IMR-90 (cell line): Measurements from ENCODE around the gene SPZ1. TPM values are rescaled to one million over a fixed set of nuclear protein-coding genes. Genes with fewer than 3 reads are reported as not detected.

ENCODE experiments used
- ATAC-seq: fragments of 200-7000 bp; cut with Tn5 transposase; 2 replicates; pipeline ENCODE4 v1.9.1; 2020; ENCODE audit warnings: low read depth, mild to moderate bottlenecking, moderate library complexity
- BruUV-seq: library from RNA; stranded (reverse); fragments of 400-500 nt; replicated peaks from 2 replicates; lab custom pipeline; 2021; lab: Mats Ljungman, UMichigan
- CTCF ChIA-PET: fragments of 300-600 bp; formaldehyde crosslinking; extraction: SDS; loops from one replicate; lab custom pipeline; 2021; ENCODE audit warnings: antibody characterized with exemption; lab: Yijun Ruan, JAX
- POLR2A ChIA-PET: fragments of 300-600 bp; sonication (Branson Sonifier 250); formaldehyde crosslinking; loops from one replicate; lab custom pipeline; 2022; ENCODE audit warnings: antibody characterized with exemption; ENCODE audit not compliant: unreplicated experiment; lab: Charles Lee
- DNase-seq: peaks from one replicate; pipeline ENCODE4 v3.0.0; 2013
- H2AFZ ChIP-seq: replicated peaks from 2 replicates; pipeline ENCODE3; 2013; ENCODE audit warnings: low read length, mild to moderate bottlenecking; ENCODE audit not compliant: poor library complexity
- H2AK5ac ChIP-seq: 2 replicates; pipeline ENCODE4 v1.6.1; 2013; ENCODE audit warnings: low read depth, low read length, inconsistent platforms
- H2AK9ac ChIP-seq: replicated peaks from 2 replicates; pipeline ENCODE3; 2013; ENCODE audit warnings: mild to moderate bottlenecking, low read depth, low read length, moderate library complexity; ENCODE audit not compliant: poor library complexity
- H2BK120ac ChIP-seq: 2 replicates; pipeline ENCODE4 v1.6.1; 2013; ENCODE audit warnings: low read depth, low read length, inconsistent platforms
- H2BK15ac ChIP-seq: 3 replicates; pipeline ENCODE4 v1.6.1; 2013; ENCODE audit warnings: low read depth, low read length, inconsistent platforms
- H2BK20ac ChIP-seq: 2 replicates; pipeline ENCODE4 v1.6.1; 2013; ENCODE audit warnings: low read depth, mild to moderate bottlenecking, inconsistent platforms, low read length, moderate library complexity
- H2BK5ac ChIP-seq: 2 replicates; pipeline ENCODE4 v1.6.1; 2013; ENCODE audit warnings: mild to moderate bottlenecking, low read depth, low read length, inconsistent platforms; ENCODE audit not compliant: poor library complexity, severe bottlenecking
- H3K14ac ChIP-seq: replicated peaks from 2 replicates; pipeline ENCODE4 v1.6.1; 2013; ENCODE audit warnings: low read depth, low read length, inconsistent platforms
- H3K18ac ChIP-seq: 2 replicates; pipeline ENCODE4 v1.6.1; 2013; ENCODE audit warnings: low read depth, low read length, control low read depth
- H3K23ac ChIP-seq: 2 replicates; pipeline ENCODE4 v1.6.1; 2013; ENCODE audit warnings: low read depth, low read length, inconsistent platforms
- H3K27ac ChIP-seq: 2 replicates; pipeline ENCODE4 v1.5.1; 2013; ENCODE audit warnings: mild to moderate bottlenecking, control low read depth, low read length; ENCODE audit not compliant: insufficient read depth
- H3K27me3 ChIP-seq: 2 replicates; pipeline ENCODE4 v1.6.1; 2013; ENCODE audit warnings: low read length; ENCODE audit not compliant: control insufficient read depth, insufficient read depth
- H3K36me3 ChIP-seq: 2 replicates; pipeline ENCODE4 v1.6.1; 2013; ENCODE audit warnings: low read length, mixed read lengths; ENCODE audit not compliant: control insufficient read depth, insufficient read depth
- H3K4ac ChIP-seq: 2 replicates; pipeline ENCODE4 v1.6.1; 2013; ENCODE audit warnings: low read depth, low read length, inconsistent platforms
- H3K4me1 ChIP-seq: 2 replicates; pipeline ENCODE4 v1.6.1; 2013; ENCODE audit warnings: low read length, mixed read lengths; ENCODE audit not compliant: control insufficient read depth, insufficient read depth
- H3K4me2 ChIP-seq: 2 replicates; pipeline ENCODE4 v1.6.1; 2013; ENCODE audit warnings: low read depth, mild to moderate bottlenecking, control low read depth, low read length, moderate library complexity
- H3K4me3 ChIP-seq: 2 replicates; pipeline ENCODE4 v1.5.1; 2013; ENCODE audit warnings: low read depth, mild to moderate bottlenecking, control low read depth, low read length, moderate library complexity; ENCODE audit not compliant: insufficient read depth
- H3K56ac ChIP-seq: 2 replicates; pipeline ENCODE4 v1.6.1; 2013; ENCODE audit warnings: low read length, inconsistent platforms; ENCODE audit not compliant: insufficient read depth; ENCODE audit errors: extremely low read depth
- H3K79me1 ChIP-seq, 2 experiments: 2 replicates each; pipeline ENCODE4 v1.6.1; 2013; ENCODE audit warnings: low read length in 2 of 2, inconsistent platforms in 1 of 2, low read depth in 1 of 2
- H3K9ac ChIP-seq: 2 replicates; pipeline ENCODE4 v1.6.1; 2013; ENCODE audit warnings: low read depth, low read length, control low read depth
- H3K9me1 ChIP-seq: 2 replicates; pipeline ENCODE4 v1.6.1; 2013; ENCODE audit warnings: low read length, inconsistent platforms; ENCODE audit not compliant: insufficient read depth
- H3K9me3 ChIP-seq: 2 replicates; pipeline ENCODE4 v1.6.1; 2013; ENCODE audit warnings: low read length; ENCODE audit not compliant: control insufficient read depth, insufficient read depth
- H4K20me1 ChIP-seq: 2 replicates; pipeline ENCODE4 v1.6.1; 2013; ENCODE audit warnings: low read length, inconsistent platforms; ENCODE audit not compliant: insufficient read depth
- H4K5ac ChIP-seq: 2 replicates; pipeline ENCODE4 v1.6.1; 2013; ENCODE audit warnings: mild to moderate bottlenecking, low read depth, low read length, control low read depth
- H4K8ac ChIP-seq, 2 experiments: 2 replicates each; pipeline ENCODE4 v1.6.1; 2013; ENCODE audit warnings: low read depth in 2 of 2, low read length in 2 of 2, control low read depth in 1 of 2, inconsistent platforms in 1 of 2
- H4K91ac ChIP-seq: 2 replicates; pipeline ENCODE4 v1.6.1; 2013; ENCODE audit warnings: low read depth, low read length, inconsistent platforms; ENCODE audit not compliant: insufficient read depth
- BHLHE40 ChIP-seq: fragments of 150-350 bp; IDR thresholded peaks from 2 replicates; pipeline ENCODE4 v1.6.1; 2016; ENCODE audit warnings: mild to moderate bottlenecking, low read depth, low read length
- CEBPB ChIP-seq: IDR thresholded peaks from 2 replicates; pipeline ENCODE4 v1.6.1; 2012; ENCODE audit warnings: low read depth, low read length, improper control_type of control experiment
- CHD1 ChIP-seq: IDR thresholded peaks from 2 replicates; pipeline ENCODE4 v1.6.1; 2012; ENCODE audit warnings: low read depth, low read length, improper control_type of control experiment
- FOS ChIP-seq: fragments of 150-350 bp; IDR thresholded peaks from 2 replicates; pipeline ENCODE4 v1.6.1; 2016; ENCODE audit warnings: low read depth, low read length
- MAFK ChIP-seq: IDR thresholded peaks from 2 replicates; pipeline ENCODE4 v1.6.1; 2012; ENCODE audit warnings: low read depth, low read length, improper control_type of control experiment
- MAZ ChIP-seq: IDR thresholded peaks from 2 replicates; pipeline ENCODE4 v1.6.1; 2012; ENCODE audit warnings: low read depth, mild to moderate bottlenecking, low read length, improper control_type of control experiment, moderate library complexity, borderline replicate concordance
- MXI1 ChIP-seq: IDR thresholded peaks from 2 replicates; pipeline ENCODE4 v1.6.1; 2012; ENCODE audit warnings: low read depth, mild to moderate bottlenecking, low read length, moderate library complexity, borderline replicate concordance
- NFE2L2 ChIP-seq: fragments of 150-350 bp; IDR thresholded peaks from 2 replicates; pipeline ENCODE4 v1.6.1; 2016; ENCODE audit warnings: low read depth, mild to moderate bottlenecking, low read length
- POLR2A ChIP-seq: IDR thresholded peaks from 2 replicates; pipeline ENCODE4 v1.6.1; 2012; ENCODE audit warnings: mild to moderate bottlenecking, low read depth, low read length
- RAD21 ChIP-seq: IDR thresholded peaks from 2 replicates; pipeline ENCODE4 v1.6.1; 2012; ENCODE audit warnings: low read length, improper control_type of control experiment
- RCOR1 ChIP-seq: IDR thresholded peaks from 2 replicates; pipeline ENCODE4 v1.6.1; 2012; ENCODE audit warnings: mild to moderate bottlenecking, low read length, improper control_type of control experiment; ENCODE audit not compliant: insufficient replicate concordance
- RFX5 ChIP-seq: IDR thresholded peaks from 2 replicates; pipeline ENCODE4 v1.8.0; 2012; ENCODE audit warnings: low read depth, mild to moderate bottlenecking, low read length, moderate library complexity
- SMC3 ChIP-seq: fragments of 150-350 bp; IDR thresholded peaks from 2 replicates; pipeline ENCODE4 v1.6.1; 2016; ENCODE audit warnings: low read depth, mild to moderate bottlenecking, antibody characterized with exemption, low read length, moderate library complexity
- WGBS, 2 experiments: methylation state at CpG; one replicate each; pipeline versions ENCODE4 v1.1.5 to v1.1.7; 2013; ENCODE audit warnings: missing lambda C conversion rate in 2 of 2; ENCODE audit not compliant: insufficient read length in 1 of 2; ENCODE audit errors: extremely low coverage in 2 of 2; 5-methylcytosine and 5-hydroxymethylcytosine counted together
- dilution Hi-C: fragments of 300-500 bp; cut with HindIII; formaldehyde crosslinking; loops from one replicate; pipeline ENCODE4 v1.14.3; 2018; ENCODE audit warnings: low sequenced_read_pairs; ENCODE audit not compliant: unreplicated experiment
- in situ Hi-C: fragments of 300-500 bp; cut with MboI; formaldehyde crosslinking; loops from 3 replicates; pipeline ENCODE4 v1.14.3; 2019; ENCODE audit warnings: low sequenced_read_pairs, inconsistent platforms, mixed read lengths
- intact Hi-C: fragments of 100-400 bp; cut with micrococcal nuclease; formaldehyde crosslinking; loops from 2 replicates; pipeline ENCODE4 v1.10.0; 2022
- polyA plus RNA-seq, 3 experiments: library from polyadenylated mRNA; depleted of rRNA; stranded (reverse); fragments of >200 nt; gene quantifications; 2 replicates each; pipeline ENCODE4 v1.2.3, GENCODE V29; 2012; ENCODE audit warnings: low replicate concordance in 1 of 3
- total RNA-seq: library from RNA; depleted of rRNA; stranded (reverse); fragments of >200 nt; gene quantifications from 2 replicates; pipeline ENCODE4 v1.2.3, GENCODE V29; 2012
- TF ChIP-seq, protein P1 (sequence below): conservative IDR thresholded peaks from 2 replicates; pipeline ENCODE4 v1.5.1; 2012; ENCODE audit warnings: mild to moderate bottlenecking, low read depth, low read length, improper control_type of control experiment
- TF ChIP-seq, protein P2 (sequence below): fragments of 150-350 bp; IDR thresholded peaks from 2 replicates; pipeline ENCODE4 v1.6.1; 2017; ENCODE audit warnings: mild to moderate bottlenecking, antibody characterized with exemption, low read length, low read depth
- TF ChIP-seq, protein P3 (sequence below): fragments of 150-350 bp; IDR thresholded peaks from 2 replicates; pipeline ENCODE4 v1.6.1; 2016; ENCODE audit warnings: low read depth, mild to moderate bottlenecking, low read length, moderate library complexity, borderline replicate concordance

Gene SPZ1
- total and polyA plus RNA-seq, 2 of the 4 experiments (the other 2 are of a cell fraction): not detected

DNA sequence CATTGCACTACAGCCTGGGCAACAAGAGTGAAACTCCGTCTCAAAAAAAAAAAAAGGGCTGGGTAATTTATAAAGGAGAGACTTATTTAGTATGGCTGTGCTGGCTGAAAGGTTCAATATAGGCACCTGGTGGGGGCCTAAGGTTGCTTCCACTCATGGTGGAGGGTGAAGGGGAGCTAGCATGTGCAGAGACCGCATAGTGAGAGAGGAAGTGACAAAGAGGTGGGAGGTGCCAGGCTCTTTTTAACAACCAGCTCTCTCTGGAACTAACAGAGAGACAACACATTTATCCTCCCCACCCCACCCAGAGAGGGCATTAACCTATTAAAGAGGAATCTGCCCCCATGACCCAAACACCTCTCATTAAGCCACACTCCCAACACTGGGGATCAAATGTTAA, 35.1 kb upstream of the SPZ1 start:
- Histone ChIP-seq H3K18ac (no peak overlapping the region), H3K27me3 (peaks cover 8% of the 10 kb centered on the region), H3K27ac (no peak overlapping the region), H4K8ac (no peak overlapping the region), H2AK5ac (no peak overlapping the region), H4K20me1 (no peaks in the 10 kb centered on the region), H2AFZ (no peak overlapping the region), H3K36me3 (no peaks in the 10 kb centered on the region), H4K91ac (no peak overlapping the region), H3K79me1 (no peaks in the 10 kb centered on the region), H3K23ac (no peak overlapping the region), H2BK20ac (no peak overlapping the region), H3K4me3 (no peak overlapping the region), H2BK120ac (no peak overlapping the region), H3K9me3 (no peaks in the 10 kb centered on the region), H2BK5ac (no peak overlapping the region), H4K5ac (no peak overlapping the region), H2AK9ac (no peak overlapping the region), H3K9me1 (no peaks in the 10 kb centered on the region), H3K4me1 (no peaks in the 10 kb centered on the region), H3K9ac (no peak overlapping the region), H2BK15ac (no peak overlapping the region), H3K4ac (no peak overlapping the region), H3K56ac (no peak overlapping the region), H3K4me2 (no peak overlapping the region), H3K14ac (no peak overlapping the region)
- ATAC-seq (no peak), DNase-seq (no peak)
- ChIA-PET CTCF (interaction anchor here (0.7 kb wide), 1 partner anchor 142 kb away, joined by 3 read pairs; no protein-coding TSS in a partner anchor), POLR2A (no interaction called here)
- in situ Hi-C loops (no loop called here), dilution Hi-C loops (no loop called here), intact Hi-C loops (no loop called here)
- WGBS, 2 experiments: 83% methylated on average over 1 of the region's 2 CpGs; no CpG with 5 or more reads in 1 of the 2 experiments
- no peak for TF ChIP-seq RFX5
- TF ChIP-seq POLR2A: no peak
- TF ChIP-seq CEBPB: no peak
- no peak for TF ChIP-seq RCOR1
- TF ChIP-seq MXI1: no peak
- TF ChIP-seq MAZ: no peak
- TF ChIP-seq FOS: no peak
- TF ChIP-seq, protein P1, sequence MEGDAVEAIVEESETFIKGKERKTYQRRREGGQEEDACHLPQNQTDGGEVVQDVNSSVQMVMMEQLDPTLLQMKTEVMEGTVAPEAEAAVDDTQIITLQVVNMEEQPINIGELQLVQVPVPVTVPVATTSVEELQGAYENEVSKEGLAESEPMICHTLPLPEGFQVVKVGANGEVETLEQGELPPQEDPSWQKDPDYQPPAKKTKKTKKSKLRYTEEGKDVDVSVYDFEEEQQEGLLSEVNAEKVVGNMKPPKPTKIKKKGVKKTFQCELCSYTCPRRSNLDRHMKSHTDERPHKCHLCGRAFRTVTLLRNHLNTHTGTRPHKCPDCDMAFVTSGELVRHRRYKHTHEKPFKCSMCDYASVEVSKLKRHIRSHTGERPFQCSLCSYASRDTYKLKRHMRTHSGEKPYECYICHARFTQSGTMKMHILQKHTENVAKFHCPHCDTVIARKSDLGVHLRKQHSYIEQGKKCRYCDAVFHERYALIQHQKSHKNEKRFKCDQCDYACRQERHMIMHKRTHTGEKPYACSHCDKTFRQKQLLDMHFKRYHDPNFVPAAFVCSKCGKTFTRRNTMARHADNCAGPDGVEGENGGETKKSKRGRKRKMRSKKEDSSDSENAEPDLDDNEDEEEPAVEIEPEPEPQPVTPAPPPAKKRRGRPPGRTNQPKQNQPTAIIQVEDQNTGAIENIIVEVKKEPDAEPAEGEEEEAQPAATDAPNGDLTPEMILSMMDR: no peak
- TF ChIP-seq, protein P2, sequence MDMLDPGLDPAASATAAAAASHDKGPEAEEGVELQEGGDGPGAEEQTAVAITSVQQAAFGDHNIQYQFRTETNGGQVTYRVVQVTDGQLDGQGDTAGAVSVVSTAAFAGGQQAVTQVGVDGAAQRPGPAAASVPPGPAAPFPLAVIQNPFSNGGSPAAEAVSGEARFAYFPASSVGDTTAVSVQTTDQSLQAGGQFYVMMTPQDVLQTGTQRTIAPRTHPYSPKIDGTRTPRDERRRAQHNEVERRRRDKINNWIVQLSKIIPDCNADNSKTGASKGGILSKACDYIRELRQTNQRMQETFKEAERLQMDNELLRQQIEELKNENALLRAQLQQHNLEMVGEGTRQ: no peak
- no peak for TF ChIP-seq RAD21
- TF ChIP-seq BHLHE40: no peak
- TF ChIP-seq MAFK: no peak
- TF ChIP-seq CHD1: no peak
- TF ChIP-seq NFE2L2: no peak
- TF ChIP-seq, protein P3, sequence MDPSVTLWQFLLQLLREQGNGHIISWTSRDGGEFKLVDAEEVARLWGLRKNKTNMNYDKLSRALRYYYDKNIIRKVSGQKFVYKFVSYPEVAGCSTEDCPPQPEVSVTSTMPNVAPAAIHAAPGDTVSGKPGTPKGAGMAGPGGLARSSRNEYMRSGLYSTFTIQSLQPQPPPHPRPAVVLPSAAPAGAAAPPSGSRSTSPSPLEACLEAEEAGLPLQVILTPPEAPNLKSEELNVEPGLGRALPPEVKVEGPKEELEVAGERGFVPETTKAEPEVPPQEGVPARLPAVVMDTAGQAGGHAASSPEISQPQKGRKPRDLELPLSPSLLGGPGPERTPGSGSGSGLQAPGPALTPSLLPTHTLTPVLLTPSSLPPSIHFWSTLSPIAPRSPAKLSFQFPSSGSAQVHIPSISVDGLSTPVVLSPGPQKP: no peak
- no peak for TF ChIP-seq SMC3
- BruUV-seq: no TSS peak
